HT1080 (cell line): Measurements from ENCODE around the gene MCF2L. TPM values are rescaled to one million over a fixed set of nuclear protein-coding genes. Genes with fewer than 3 reads are reported as not detected.
"Not testable (repeated sequence)": the region's sequence is repeated elsewhere in the genome, so short reads cannot be mapped to it uniquely, and the experiment has no call there.

Experiments
- DNase-seq: peaks from one replicate; pipeline ENCODE4 v3.0.0-alpha.2; 2015; ENCODE audit warnings: low read depth
- total RNA-seq: library from RNA; depleted of rRNA; stranded (reverse); fragments of >200 nt; shearing (Covaris generic); gene quantifications from 2 replicates; pipeline ENCODE4 v1.2.3, GENCODE V29; 2014

MCF2L gene
- total RNA-seq, 1 experiment from 2014 or later, result 0.53 TPM

DNA sequence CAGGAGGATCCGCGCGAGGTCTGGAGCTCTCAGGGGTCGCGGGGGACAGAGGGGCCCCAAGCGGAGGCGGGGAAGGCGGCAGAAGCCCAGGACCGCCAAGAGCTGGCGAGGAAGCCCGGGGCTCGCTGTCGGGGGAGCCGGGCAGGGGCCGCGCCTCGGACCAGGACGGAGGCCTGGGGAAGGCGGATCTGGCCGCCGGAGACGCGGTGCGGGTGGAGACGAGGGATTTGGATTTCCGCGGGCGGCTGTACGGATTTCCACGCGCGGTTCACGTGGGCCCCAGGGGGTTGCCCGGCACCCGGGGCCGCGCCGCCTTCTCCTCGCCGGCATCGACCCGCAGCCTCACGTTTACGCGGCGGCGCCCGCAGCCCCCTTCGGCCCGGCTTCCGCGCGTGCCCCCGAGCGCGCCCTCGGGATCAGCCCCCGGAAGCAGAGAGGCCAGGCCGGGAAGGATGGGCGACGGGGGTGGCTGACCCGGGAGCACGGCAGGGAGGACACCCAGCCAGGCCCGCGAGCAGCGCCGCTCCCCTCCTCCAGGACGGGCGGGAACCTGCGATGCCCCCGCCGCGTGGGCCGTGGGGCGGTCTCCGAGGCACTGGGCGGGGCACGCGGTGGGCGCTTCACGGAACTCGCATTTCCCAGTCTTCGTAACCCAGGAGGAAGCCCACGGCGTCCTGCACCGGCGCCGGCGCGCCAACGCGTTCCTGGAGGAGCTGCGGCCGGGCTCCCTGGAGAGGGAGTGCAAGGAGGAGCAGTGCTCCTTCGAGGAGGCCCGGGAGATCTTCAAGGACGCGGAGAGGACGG is 141.2 kb downstream of the MCF2L start:
- DNase-seq, result no peak

DNA sequence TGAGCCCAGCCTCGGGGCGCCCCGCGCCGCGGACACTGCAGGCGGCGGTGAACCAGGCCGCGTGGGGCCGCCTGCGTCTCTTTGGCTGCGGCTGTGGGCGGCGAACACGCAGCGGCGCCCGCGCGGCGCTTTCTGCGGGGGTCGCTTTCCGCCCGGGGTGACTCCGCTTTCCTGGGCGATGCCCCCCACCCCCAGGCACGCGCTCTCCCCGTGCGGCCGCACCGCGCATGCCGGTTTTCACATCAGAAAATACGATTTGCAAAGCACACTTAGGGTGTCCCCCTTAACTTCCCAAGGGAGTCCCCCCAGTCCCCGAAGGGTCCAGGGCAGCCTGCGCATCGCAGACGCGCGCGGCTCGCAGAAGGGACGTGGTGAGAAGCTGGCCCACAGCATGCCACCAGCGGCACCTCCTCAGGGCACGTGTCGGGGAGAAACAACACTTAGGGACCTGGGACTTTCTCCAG is 141.9 kb downstream of the MCF2L start:
- no peak for DNase-seq

DNA sequence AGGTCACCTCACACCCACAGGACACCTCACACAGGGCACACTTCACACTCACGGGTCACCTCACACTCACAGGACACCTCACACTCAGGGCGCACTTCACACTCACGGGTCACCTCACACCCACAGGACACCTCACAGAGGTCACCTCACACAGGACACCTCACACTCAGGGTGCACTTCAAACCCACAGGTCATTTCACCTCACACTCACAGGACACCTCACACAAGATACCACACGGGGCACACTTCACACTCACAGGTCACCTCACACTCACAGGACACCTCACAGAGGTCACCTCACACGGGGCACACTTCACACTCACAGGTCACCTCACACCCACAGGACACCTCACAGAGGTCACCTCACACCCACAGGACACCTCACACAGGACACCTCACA is 142.8 kb downstream of the MCF2L start:
- not testable (repeated sequence) for DNase-seq

DNA sequence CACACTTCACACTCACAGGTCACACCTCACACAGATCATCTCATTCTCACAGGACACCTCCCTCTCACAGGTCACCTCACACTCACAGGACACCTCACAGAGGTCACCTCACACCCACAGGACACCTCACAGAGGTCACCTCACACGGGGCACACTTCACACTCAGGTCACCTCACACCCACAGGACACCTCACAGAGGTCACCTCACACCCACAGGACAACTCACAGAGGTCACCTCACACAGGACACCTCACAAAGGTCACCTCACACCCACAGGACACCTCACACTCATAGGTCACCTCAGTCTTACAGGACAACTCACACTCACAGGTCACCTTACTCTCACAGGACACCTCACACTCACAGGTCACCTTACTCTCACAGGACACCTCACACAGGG is 143.5 kb downstream of the MCF2L start:
- not testable (repeated sequence) for DNase-seq

DNA sequence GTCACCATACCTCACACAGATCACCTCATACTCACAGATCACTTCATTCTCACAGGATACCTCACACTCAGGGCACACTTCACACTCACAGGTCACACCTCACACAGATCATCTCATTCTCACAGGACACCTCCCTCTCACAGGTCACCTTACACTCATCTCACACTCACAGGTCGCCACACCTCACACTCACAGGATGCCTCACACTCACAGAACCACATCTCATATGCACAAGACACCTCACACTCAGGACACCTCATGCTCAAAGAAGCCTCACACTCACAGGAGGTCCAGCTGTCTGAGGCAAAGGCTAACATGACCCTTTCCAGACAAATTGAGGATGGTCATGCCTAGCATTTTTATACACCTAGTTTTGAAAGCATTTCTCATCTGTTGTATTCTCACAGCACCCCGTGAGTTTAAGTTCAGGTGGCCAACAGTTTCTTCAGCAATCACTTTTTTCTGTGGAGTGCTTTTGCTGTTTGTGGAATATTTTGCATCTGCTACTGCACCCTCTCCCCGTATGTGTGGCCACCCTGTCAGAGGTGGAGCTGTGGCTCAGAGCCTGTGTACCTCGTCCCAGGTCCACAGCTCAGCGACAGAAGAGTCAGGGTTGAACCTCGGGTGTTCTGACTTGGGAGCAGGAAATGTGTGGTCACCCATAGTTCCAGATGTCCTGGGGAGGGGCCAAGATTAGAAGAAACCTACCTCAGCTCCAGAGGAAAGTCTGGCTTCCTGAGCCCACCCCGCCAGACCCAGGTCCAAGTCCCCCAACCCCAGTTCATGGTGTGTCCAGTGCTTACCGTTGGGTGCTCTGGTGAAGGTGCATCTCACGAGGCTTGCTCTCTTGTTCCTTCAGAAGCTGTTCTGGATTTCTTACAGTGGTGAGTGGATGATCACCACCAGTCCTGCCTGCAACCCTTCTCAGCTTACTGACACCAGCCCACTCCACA is 144.2 kb downstream of the MCF2L start:
- DNase-seq, result no peak

DNA sequence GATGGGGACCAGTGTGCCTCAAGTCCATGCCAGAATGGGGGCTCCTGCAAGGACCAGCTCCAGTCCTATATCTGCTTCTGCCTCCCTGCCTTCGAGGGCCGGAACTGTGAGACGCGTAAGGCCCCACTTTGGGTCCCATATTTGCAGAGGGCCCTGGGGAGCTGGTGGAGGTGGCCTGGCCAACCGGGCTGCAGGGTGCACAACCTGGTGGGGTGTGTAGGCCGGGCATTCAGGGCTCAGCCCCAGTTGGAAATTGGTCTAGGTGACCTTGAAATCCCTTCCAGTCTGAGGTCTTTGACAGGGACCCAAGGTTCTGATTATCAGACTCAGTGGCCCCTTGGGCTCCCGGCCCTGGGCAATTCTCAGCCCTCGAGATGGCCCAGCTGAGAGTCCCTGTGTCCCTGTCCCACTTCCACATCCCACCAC is 144.8 kb downstream of the MCF2L start:
- DNase-seq, result no peak

DNA sequence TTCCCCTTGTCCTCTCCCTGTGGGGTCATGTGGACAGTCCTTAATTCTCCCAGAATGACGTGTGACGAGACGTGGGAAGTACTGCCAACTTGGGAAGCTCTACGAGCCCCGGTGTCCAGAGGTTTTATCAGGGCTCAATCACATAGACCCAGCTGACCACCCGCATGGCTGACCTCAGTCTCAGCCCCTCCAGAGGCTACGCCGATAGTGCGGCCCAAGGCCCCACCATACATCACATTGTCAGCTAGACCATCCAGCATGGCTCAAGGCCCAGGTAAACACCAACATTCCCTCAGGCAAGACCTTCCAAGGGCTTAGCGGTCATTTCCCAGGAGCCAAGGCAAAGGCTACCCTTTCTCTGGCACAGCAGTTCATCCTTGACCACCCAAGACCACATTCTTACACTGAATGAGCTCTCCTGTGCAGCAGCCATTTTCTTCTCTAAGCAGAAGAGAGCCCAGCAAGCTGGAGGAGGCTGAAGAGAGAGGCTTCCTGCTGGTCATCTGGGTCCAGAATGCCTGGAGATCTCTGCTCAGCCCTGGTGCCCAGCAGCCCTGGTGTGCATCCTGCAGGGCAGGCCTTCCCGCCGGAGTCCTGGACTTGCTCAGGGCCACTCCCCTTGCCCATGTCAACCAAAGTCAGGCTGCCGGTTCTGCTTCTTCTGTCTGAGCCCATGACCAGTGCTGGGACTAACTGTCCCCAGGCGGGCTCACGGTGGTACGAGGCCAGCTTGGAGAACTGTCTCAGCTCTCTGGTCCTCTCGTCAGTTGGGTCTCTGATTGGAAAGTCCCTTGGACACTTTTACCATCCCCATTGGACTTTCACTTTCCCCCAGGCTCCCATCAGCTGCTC is 145.7 kb downstream of the MCF2L start:
- DNase-seq, result no peak

DNA sequence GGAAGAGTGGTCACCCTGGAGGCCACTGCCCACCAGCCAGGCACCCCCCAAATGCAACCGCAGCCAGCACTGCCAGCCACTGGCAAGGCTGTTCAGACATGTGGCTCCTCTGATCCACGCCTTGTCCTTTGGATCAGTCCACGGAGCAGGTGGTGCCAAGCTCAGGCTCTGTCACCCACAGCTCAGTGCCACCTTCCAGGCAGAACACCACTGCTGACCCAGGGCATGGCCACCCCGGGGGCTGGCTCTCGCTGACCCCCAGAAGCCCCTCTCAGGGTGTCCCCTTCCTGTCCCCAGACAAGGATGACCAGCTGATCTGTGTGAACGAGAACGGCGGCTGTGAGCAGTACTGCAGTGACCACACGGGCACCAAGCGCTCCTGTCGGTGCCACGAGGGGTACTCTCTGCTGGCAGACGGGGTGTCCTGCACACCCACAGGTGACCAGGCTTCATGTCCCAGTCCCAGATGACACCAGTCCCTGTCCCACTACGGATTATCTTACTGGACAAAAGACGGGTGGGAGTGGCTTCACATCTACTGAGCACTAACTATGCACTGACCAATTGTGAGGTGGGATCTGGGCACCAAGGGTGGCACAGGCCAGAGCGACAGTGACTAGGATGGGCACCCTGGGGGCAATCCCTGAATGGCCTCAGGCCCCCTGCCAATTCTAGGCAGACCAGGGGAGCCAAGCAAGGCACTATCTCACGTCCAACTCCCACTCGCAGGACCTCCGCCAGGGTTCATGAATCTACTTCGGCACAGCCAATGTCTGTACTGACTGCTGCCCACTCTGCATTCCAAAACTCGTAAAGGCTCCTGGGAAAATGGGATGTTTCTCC is 146.6 kb downstream of the MCF2L start:
- no peak for DNase-seq

DNA sequence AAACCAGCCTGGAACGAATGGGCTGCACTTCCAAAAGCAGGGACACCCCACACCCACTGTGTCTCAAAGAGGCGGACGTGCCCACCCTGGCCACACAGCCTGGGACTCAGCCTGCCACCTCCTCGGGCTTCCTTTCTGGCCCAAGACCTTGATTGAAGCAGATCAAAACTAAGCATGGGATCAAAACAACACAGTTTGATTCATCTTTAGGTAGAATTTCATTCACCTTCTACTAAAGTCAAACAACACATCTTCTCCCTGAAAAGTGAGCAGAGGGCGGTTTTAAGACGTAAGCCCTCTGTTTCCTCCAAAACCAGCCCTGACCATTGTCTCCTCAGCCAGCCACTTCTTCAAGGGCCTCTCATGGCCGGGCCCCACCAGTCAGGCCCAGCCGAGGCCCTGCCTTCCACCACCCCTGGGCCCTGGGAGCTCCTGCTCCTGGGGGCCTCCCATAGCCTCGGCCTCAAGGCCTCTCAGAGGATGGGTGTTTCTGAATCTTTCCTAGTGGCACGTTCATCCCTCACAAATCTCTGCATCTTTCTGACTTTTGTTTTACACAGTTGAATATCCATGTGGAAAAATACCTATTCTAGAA is 147.3 kb downstream of the MCF2L start:
- DNase-seq, result no peak

DNA sequence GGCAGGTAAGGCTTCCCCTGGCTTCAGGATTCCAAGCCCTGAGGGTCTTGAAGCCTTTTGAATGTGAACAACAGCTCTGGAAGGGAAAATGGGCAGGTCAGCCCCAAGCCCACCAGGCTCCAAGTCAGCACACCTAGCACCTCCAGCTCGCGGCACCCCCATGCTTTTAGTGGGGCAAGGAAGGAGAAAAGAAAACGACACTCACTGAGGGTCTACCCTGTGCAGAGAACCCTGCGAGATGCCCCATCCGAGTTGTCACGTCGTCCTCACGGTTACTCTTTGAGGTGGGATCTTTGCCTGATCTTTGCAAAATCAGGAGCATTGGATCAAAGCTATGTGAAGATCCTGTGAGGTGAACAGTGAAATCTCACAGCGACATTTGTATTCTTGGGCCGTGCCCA is 147.9 kb downstream of the MCF2L start:
- no peak for DNase-seq

DNA sequence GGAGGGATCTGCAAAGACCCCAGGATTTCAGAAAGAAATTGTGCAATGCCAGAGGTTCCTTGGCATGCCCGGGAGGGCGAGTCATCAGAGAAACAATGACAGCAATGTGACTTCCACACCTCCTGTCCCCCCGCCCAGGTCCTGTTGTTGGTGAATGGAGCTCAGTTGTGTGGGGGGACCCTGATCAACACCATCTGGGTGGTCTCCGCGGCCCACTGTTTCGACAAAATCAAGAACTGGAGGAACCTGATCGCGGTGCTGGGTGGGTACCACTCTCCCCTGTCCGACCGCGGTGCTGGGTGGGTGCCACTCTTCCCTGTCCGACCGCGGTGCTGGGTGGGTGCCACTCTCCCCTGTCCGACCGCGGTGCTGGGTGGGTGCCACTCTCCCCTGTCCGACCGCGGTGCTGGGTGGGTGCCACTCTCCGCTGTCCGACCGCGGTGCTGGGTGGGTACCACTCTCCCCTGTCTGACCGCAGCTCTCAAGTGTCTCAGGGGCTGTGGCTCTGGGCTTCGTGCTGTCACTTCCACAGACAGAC is 148.4 kb downstream of the MCF2L start:
- DNase-seq, result no peak

DNA sequence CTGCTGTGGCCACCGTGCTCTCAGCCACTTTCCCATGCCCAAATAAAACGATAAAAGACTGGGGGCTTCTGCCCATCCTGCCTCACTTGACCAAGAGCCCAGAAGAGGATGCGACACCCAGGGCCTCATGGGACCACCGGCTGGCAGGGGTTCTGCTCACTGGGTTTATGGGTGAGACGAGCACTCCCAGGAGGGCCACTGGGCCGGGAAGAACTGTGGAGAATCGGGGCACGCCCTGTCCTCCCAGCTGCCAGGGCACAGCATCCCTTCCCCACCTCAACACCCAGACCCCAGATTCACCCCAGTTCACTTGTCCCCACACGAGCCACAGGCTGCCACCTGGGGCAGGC is 148.9 kb downstream of the MCF2L start:
- no peak for DNase-seq

DNA sequence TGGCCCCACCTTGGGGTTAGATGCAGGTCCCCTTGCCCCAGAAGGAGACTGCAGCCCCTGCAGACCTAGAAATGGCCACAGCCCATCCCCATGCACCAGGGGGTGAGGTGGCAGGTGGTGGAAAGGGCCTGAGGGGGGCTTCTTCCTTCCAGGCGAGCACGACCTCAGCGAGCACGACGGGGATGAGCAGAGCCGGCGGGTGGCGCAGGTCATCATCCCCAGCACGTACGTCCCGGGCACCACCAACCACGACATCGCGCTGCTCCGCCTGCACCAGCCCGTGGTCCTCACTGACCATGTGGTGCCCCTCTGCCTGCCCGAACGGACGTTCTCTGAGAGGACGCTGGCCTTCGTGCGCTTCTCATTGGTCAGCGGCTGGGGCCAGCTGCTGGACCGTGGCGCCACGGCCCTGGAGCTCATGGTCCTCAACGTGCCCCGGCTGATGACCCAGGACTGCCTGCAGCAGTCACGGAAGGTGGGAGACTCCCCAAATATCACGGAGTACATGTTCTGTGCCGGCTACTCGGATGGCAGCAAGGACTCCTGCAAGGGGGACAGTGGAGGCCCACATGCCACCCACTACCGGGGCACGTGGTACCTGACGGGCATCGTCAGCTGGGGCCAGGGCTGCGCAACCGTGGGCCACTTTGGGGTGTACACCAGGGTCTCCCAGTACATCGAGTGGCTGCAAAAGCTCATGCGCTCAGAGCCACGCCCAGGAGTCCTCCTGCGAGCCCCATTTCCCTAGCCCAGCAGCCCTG is 149.4 kb downstream of the MCF2L start:
- no peak for DNase-seq

DNA sequence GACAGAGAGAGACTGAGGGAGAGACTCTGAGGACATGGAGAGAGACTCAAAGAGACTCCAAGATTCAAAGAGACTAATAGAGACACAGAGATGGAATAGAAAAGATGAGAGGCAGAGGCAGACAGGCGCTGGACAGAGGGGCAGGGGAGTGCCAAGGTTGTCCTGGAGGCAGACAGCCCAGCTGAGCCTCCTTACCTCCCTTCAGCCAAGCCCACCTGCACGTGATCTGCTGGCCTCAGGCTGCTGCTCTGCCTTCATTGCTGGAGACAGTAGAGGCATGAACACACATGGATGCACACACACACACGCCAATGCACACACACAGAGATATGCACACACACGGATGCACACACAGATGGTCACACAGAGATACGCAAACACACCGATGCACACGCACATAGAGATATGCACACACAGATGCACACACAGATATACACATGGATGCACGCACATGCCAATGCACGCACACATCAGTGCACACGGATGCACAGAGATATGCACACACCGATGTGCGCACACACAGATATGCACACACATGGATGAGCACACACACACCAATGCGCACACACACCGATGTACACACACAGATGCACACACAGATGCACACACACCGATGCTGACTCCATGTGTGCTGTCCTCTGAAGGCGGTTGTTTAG is 150.3 kb downstream of the MCF2L start:
- no peak for DNase-seq

DNA sequence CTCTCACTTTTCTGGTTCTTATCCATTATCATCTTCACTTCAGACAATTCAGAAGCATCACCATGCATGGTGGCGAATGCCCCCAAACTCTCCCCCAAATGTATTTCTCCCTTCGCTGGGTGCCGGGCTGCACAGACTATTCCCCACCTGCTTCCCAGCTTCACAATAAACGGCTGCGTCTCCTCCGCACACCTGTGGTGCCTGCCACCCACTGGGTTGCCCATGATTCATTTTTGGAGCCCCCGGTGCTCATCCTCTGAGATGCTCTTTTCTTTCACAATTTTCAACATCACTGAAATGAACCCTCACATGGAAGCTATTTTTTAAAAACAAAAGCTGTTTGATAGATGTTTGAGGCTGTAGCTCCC is 150.8 kb downstream of the MCF2L start:
- DNase-seq, result no peak

DNA sequence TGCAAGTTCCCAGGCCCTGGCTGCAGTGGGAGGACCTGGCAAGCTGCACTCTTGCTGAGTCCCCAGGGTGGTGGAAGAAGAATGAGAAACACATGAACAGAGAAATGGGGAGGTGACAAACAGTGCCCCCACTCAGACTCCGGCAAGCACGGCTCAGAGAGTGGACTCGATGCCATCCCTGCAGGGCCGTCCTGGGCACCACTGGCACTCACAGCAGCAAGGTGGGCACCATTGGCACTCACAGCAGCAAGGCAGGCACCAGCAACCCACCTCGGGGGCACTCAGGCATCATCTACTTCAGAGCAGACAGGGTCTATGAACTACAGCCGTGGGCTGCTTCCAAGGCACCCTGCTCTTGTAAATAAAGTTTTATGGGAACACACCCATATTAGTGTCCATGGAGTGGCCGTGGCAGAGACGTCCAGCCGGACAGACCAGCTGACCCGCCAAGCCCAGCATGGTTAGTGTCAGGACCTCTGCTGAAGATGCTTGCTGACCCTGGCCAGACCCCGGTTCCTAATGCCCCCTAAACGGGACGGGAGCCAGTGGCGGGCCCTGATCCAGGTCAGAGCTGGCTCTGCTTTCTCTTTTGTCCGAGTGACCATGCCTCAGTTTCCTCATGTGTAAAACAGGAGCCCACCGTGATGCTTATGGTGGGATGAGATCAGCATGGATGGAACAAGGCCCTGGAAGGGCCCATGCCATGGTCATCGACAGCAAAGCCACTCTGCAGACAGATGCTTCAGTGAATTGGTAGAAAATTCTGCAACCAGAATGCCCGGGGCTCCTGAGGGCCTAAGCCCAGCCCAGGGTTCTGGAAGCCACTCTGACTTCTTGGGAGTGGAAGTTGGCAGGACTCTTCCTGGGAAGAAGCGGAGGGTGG is 151.5 kb downstream of the MCF2L start:
- DNase-seq, result no peak

DNA sequence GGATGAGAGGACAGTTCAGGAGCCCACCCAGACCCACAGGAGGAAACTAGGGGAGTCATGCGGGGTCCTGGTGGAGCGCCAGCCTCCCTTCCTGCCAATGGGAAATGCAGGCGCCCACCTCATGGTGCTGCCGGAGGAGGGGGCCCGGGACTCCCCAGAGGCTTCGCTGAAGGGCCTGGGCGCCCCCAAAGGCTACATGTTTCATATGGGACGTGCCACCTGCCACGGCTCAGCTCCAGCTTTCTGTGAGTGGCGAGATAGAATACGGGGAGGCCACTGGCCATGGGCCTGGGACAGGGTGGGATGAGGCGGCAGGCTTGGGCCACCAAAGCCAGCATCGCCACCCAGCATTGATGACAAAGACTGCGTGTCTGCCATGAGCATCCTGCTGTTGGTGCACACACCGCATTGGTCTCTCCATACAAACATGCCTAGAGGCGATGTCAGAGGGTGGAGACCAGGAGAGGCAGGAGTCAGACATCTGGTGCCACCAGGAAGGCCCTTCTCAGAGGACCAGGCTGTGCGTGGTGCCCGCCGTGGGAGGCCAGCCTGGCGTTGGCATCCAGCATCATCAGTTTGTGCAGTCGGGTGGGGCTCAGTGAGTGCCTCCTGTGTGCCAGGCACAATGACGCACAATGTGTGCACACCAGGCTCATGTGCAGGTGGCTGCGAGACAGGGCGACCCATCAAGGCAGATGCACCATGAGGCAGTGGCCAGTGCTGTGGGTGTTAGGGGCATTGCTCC is 152.3 kb downstream of the MCF2L start:
- DNase-seq, result no peak
